ENCODE results near the gene CLDN2.

CLDN2 gene

DNA sequence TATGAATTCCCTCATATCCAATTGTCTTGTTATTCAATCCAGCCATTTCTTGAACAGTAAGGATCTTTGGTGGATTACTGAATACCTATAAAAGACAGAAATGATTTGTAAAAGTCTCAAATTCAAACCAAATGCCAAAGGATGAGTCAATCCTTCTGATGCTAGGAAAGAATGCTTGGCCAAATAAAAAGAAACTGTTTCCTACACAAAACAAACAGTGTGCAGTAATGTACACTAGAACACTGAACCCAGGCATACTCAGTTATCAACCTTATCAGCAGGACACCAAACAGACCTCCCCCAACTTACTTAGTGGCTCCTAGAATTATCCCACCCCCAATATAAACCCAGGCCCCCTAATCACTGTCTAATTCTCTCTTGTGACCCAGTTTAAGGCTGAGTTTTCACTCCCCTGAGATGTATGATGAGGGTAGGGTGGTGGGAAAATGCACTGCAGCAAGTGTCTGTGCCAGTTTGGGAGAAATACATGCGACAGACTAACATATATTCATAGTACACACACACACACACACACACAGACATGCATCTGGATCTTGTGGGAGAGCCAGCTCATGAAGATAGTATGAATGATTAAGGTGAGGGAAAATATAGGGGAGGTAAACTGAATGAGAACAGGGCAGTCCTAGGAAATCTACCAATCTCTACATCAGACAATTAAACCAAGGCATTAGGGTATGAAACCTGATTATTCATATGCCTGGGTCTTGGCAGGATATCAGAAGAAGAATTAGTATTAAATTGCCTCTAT lies 35.0 kb downstream of the CLDN2 start:
- Histone ChIP-seq H3K27ac (ENCODE audit: low read depth, low read length) (no peak overlapping the region), H3K36me3 (ENCODE audit: low read length) (no peaks in the 10 kb centered on the region), H3F3A (ENCODE audit: insufficient read depth) (no peaks in the 10 kb centered on the region), H3K79me2 (ENCODE audit: insufficient read depth, low read length) (no peaks in the 10 kb centered on the region), H4K20me1 (ENCODE audit: low read depth, low read length) (no peaks in the 10 kb centered on the region), H3K9ac (ENCODE audit: low read length) (no peak overlapping the region), H3K4me2 (ENCODE audit: low read depth, low read length, poor library complexity, severe bottlenecking) (no peak overlapping the region), H3K4me3 (ENCODE audit: insufficient read depth, low read length, poor library complexity, severe bottlenecking) (no peak overlapping the region), H3K27me3 (ENCODE audit: low read length) (no peaks in the 10 kb centered on the region), H3K9me2 (replicated peaks; ENCODE audit: insufficient read depth, low read length) (no peaks in the 10 kb centered on the region), H2AFZ (ENCODE audit: low read depth, low read length, severe bottlenecking) (no peak overlapping the region), H3K9me3 (ENCODE audit: insufficient read depth, low read length) (no peaks in the 10 kb centered on the region)
- TF ChIP-seq CTCF (IDR thresholded peaks at IDR 0.05; ENCODE audit: insufficient read depth, low read length, poor library complexity, severe bottlenecking) = no peak
- no peak for TF ChIP-seq EZH2phosphoT487 (conservative IDR thresholded peaks at IDR 0.05; ENCODE audit: low read length)

DNA sequence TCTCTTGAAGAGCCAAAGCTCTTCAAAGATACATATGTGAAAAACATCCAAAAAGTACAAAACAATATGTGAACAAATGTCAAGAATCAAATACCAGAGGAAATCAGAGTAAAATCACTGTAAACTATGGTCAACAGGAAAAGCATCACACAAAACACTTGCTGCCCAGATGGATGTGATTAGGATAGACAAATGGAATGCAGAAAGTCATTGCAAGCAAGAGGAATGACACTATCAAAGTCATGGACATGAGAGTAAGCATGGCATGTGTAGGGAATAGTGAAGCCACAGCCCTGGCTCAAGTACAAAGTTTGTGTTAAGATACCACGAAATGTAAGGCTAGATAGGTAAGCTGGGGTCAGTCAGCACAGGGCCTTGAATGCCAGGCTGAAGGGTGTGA lies 37.7 kb downstream of the CLDN2 start:
- Histone ChIP-seq H3K27ac (ENCODE audit: low read depth, low read length) (no peak overlapping the region), H3K9me3 (ENCODE audit: insufficient read depth, low read length) (no peaks in the 10 kb centered on the region), H3K9ac (ENCODE audit: low read length) (no peak overlapping the region), H3K4me3 (ENCODE audit: insufficient read depth, low read length, poor library complexity, severe bottlenecking) (no peak overlapping the region), H2AFZ (ENCODE audit: low read depth, low read length, severe bottlenecking) (no peak overlapping the region), H3F3A (ENCODE audit: insufficient read depth) (no peaks in the 10 kb centered on the region), H3K9me2 (replicated peaks; ENCODE audit: insufficient read depth, low read length) (no peaks in the 10 kb centered on the region), H3K36me3 (ENCODE audit: low read length) (no peaks in the 10 kb centered on the region), H3K4me2 (ENCODE audit: low read depth, low read length, poor library complexity, severe bottlenecking) (no peak overlapping the region), H4K20me1 (ENCODE audit: low read depth, low read length) (no peaks in the 10 kb centered on the region), H3K79me2 (ENCODE audit: insufficient read depth, low read length) (no peaks in the 10 kb centered on the region), H3K27me3 (ENCODE audit: low read length) (no peaks in the 10 kb centered on the region)
- no peak for TF ChIP-seq CTCF (IDR thresholded peaks at IDR 0.05; ENCODE audit: insufficient read depth, low read length, poor library complexity, severe bottlenecking)
- no peak for TF ChIP-seq EZH2phosphoT487 (conservative IDR thresholded peaks at IDR 0.05; ENCODE audit: low read length)

- H3K27ac ChIP-seq (ENCODE audit: low read depth, low read length) = no peak overlapping the region
- H4K20me1 ChIP-seq (ENCODE audit: low read depth, low read length) = no peaks in the 10 kb centered on the region
- no peaks in the 10 kb centered on the region for H3K36me3 ChIP-seq (ENCODE audit: low read length)
- H3K4me2 ChIP-seq (ENCODE audit: low read depth, low read length, poor library complexity, severe bottlenecking) = no peak overlapping the region
- no peaks in the 10 kb centered on the region for H3K79me2 ChIP-seq (ENCODE audit: insufficient read depth, low read length)
- no peak for TF ChIP-seq EZH2phosphoT487 (conservative IDR thresholded peaks at IDR 0.05; ENCODE audit: low read length)
- no peak for TF ChIP-seq CTCF (IDR thresholded peaks at IDR 0.05; ENCODE audit: insufficient read depth, low read length, poor library complexity, severe bottlenecking)
- no peak overlapping the region for H2AFZ ChIP-seq (ENCODE audit: low read depth, low read length, severe bottlenecking)
- H3K27me3 ChIP-seq (ENCODE audit: low read length) = no peaks in the 10 kb centered on the region
- no peak overlapping the region for H3K4me3 ChIP-seq (ENCODE audit: insufficient read depth, low read length, poor library complexity, severe bottlenecking)
- H3K9ac ChIP-seq (ENCODE audit: low read length) = no peak overlapping the region
- no peaks in the 10 kb centered on the region for H3K9me3 ChIP-seq (ENCODE audit: insufficient read depth, low read length)
- no peaks in the 10 kb centered on the region for H3K9me2 ChIP-seq (replicated peaks; ENCODE audit: insufficient read depth, low read length)
- no peaks in the 10 kb centered on the region for H3F3A ChIP-seq (ENCODE audit: insufficient read depth)
These were observed 39.7 kb downstream of the CLDN2 start for GRCh38 chrX:106959901-106960300.
